Stomach (tissue), 4 donors: ENCODE results near the gene CARMIL1.

Experiments used
- CTCF ChIP-seq, 7 experiments: fragments of 450-650 bp in 4 of 7; fragments of 200-600 bp in 3 of 7; sonication (generic) in 3 of 7; IDR thresholded peaks; one replicate each; pipeline ENCODE4 v1.5.1; 2016 to 2019; ENCODE audit warnings: antibody characterized with exemption in 7 of 7, control low read depth in 2 of 7, mild to moderate bottlenecking in 1 of 7
- EP300 ChIP-seq: sonication (generic); formaldehyde crosslinking; IDR thresholded peaks from one replicate; pipeline ENCODE4 v1.6.1; 2017; ENCODE audit warnings: antibody characterized with exemption
- POLR2A ChIP-seq, 4 donors: fragments of 450-650 bp; IDR thresholded peaks; one replicate each; pipeline ENCODE4 v1.6.1; 2016; ENCODE audit warnings: antibody characterized with exemption in 4 of 4, control low read depth in 2 of 4, mild to moderate bottlenecking in 1 of 4, moderate library complexity in 1 of 4
- POLR2AphosphoS5 ChIP-seq, 3 donors: sonication (generic); formaldehyde crosslinking; IDR thresholded peaks; one replicate each; pipeline ENCODE4 v1.6.1; 2016; ENCODE audit warnings: antibody characterized with exemption in 3 of 3

- TF ChIP-seq EP300 = no peak
- TF ChIP-seq CTCF (IDR thresholded peaks at IDR 0.05) = no peak
- TF ChIP-seq POLR2A (IDR thresholded peaks at IDR 0.05) = no peak
- TF ChIP-seq POLR2AphosphoS5 (IDR thresholded peaks at IDR 0.05) = no peak
Observed at GRCh38 chr6:25387911-25388310, 108.7 kb downstream of the CARMIL1 start.
